Measurements from ENCODE around the gene C14orf119. TPM values are rescaled to one million over a fixed set of nuclear protein-coding genes. Genes with fewer than 3 reads are reported as not detected.

The C14orf119 gene
- total and polyA plus RNA-seq, 9 of the 15 experiments (the other 6 are each of a cell fraction or from before 2014, with no cell fraction given) = 36.7 to 251 (median 51.8) TPM

DNA sequence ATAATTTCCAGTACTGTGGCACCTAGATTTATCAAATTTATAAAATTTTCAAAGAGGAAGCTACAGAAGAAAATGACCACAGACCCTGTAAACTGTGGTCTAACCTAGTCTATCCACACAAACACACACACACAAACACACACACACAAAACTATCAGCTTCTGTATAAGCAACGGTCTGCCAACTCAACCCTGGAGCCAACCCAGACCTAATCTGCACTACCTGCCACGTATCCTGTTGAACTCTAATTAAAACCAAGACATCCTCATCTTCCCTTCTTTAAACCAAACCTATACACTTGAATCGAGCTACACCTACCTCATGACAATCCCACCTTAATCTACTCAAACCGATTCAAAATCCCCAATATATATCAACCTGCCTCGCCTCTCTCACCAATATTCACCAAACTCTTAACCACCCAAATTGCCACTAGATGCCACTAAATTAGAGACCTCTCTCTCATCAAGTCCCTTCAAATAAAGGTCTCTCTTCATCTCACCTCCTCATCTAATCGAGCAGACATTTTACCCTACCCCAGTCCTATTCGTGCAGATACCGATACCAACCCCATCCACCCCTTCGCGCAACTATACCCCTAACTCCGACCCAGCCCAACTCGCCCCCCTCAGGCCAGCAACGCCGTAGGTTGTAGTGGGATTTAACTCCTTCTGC lies 1.2 kb upstream of the C14orf119 start (continued):
- TF ChIP-seq, protein P1, sequence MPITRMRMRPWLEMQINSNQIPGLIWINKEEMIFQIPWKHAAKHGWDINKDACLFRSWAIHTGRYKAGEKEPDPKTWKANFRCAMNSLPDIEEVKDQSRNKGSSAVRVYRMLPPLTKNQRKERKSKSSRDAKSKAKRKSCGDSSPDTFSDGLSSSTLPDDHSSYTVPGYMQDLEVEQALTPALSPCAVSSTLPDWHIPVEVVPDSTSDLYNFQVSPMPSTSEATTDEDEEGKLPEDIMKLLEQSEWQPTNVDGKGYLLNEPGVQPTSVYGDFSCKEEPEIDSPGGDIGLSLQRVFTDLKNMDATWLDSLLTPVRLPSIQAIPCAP (CRISPR knock-in tag; IDR thresholded peaks at IDR 0.05; ENCODE audit: borderline replicate concordance) = no peak
- no peak for TF ChIP-seq ASH1L (IDR thresholded peaks at IDR 0.05; ENCODE audit: borderline replicate concordance, low read depth, partially characterized antibody)
- TF ChIP-seq NCOA1 (IDR thresholded peaks at IDR 0.05; ENCODE audit: low read depth) = peak; percentile 32; the same call in 1 of the 2 replicates
- TF ChIP-seq HLTF (IDR thresholded peaks at IDR 0.05) = peak; percentile 69; the same call in 1 of the 2 replicates
- TF ChIP-seq, protein P2, sequence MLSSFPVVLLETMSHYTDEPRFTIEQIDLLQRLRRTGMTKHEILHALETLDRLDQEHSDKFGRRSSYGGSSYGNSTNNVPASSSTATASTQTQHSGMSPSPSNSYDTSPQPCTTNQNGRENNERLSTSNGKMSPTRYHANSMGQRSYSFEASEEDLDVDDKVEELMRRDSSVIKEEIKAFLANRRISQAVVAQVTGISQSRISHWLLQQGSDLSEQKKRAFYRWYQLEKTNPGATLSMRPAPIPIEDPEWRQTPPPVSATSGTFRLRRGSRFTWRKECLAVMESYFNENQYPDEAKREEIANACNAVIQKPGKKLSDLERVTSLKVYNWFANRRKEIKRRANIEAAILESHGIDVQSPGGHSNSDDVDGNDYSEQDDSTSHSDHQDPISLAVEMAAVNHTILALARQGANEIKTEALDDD (IDR thresholded peaks at IDR 0.05) = no peak
- TF ChIP-seq, protein P3, sequence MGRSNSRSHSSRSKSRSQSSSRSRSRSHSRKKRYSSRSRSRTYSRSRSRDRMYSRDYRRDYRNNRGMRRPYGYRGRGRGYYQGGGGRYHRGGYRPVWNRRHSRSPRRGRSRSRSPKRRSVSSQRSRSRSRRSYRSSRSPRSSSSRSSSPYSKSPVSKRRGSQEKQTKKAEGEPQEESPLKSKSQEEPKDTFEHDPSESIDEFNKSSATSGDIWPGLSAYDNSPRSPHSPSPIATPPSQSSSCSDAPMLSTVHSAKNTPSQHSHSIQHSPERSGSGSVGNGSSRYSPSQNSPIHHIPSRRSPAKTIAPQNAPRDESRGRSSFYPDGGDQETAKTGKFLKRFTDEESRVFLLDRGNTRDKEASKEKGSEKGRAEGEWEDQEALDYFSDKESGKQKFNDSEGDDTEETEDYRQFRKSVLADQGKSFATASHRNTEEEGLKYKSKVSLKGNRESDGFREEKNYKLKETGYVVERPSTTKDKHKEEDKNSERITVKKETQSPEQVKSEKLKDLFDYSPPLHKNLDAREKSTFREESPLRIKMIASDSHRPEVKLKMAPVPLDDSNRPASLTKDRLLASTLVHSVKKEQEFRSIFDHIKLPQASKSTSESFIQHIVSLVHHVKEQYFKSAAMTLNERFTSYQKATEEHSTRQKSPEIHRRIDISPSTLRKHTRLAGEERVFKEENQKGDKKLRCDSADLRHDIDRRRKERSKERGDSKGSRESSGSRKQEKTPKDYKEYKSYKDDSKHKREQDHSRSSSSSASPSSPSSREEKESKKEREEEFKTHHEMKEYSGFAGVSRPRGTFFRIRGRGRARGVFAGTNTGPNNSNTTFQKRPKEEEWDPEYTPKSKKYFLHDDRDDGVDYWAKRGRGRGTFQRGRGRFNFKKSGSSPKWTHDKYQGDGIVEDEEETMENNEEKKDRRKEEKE (IDR thresholded peaks at IDR 0.05; ENCODE audit: borderline replicate concordance in 1 of 2, control insufficient read depth in 1 of 2, low read depth in 2 of 2, low read length in 1 of 2) = peak in 1 of 2 experiments; percentile 64; a peak in 1 of 4 replicates
- TF ChIP-seq, protein P4, sequence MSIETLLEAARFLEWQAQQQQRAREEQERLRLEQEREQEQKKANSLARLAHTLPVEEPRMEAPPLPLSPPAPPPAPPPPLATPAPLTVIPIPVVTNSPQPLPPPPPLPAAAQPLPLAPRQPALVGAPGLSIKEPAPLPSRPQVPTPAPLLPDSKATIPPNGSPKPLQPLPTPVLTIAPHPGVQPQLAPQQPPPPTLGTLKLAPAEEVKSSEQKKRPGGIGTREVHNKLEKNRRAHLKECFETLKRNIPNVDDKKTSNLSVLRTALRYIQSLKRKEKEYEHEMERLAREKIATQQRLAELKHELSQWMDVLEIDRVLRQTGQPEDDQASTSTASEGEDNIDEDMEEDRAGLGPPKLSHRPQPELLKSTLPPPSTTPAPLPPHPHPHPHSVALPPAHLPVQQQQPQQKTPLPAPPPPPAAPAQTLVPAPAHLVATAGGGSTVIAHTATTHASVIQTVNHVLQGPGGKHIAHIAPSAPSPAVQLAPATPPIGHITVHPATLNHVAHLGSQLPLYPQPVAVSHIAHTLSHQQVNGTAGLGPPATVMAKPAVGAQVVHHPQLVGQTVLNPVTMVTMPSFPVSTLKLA (conservative IDR thresholded peaks at IDR 0.05) = peak in 1 of 2 experiments; percentile 72; a peak in 2 of 4 replicates
- TF ChIP-seq HDGF (IDR thresholded peaks at IDR 0.05) = peak; percentile 86
- TF ChIP-seq HDAC1 (IDR thresholded peaks at IDR 0.05) = peak in 1 of 2 experiments; percentile 58; a peak in 1 of 4 replicates
- TF ChIP-seq POLR2A (conservative IDR thresholded peaks at IDR 0.05) = no peak
- peak; percentile 53 to 84; a peak in 2 of 4 replicates for TF ChIP-seq ARNT (IDR thresholded peaks at IDR 0.05)
- no peak; the same call in 1 of the 2 replicates for TF ChIP-seq PHB2 (IDR thresholded peaks at IDR 0.05; ENCODE audit: low read depth)
- no peak for TF ChIP-seq RUNX1 (IDR thresholded peaks at IDR 0.05; ENCODE audit: low read depth)
- TF ChIP-seq, protein P5, sequence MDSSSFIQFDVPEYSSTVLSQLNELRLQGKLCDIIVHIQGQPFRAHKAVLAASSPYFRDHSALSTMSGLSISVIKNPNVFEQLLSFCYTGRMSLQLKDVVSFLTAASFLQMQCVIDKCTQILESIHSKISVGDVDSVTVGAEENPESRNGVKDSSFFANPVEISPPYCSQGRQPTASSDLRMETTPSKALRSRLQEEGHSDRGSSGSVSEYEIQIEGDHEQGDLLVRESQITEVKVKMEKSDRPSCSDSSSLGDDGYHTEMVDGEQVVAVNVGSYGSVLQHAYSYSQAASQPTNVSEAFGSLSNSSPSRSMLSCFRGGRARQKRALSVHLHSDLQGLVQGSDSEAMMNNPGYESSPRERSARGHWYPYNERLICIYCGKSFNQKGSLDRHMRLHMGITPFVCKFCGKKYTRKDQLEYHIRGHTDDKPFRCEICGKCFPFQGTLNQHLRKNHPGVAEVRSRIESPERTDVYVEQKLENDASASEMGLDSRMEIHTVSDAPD (CRISPR knock-in tag; IDR thresholded peaks at IDR 0.05) = no peak
- peak; percentile 85 for TF ChIP-seq ARID2 (IDR thresholded peaks at IDR 0.05)
- TF ChIP-seq, protein P6, sequence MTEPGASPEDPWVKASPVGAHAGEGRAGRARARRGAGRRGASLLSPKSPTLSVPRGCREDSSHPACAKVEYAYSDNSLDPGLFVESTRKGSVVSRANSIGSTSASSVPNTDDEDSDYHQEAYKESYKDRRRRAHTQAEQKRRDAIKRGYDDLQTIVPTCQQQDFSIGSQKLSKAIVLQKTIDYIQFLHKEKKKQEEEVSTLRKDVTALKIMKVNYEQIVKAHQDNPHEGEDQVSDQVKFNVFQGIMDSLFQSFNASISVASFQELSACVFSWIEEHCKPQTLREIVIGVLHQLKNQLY (CRISPR knock-in tag; conservative IDR thresholded peaks at IDR 0.05) = no peak
- TF ChIP-seq EHMT2 (IDR thresholded peaks at IDR 0.05) = peak; percentile 57; the same call in 1 of the 2 replicates
- TF ChIP-seq DPF2 (IDR thresholded peaks at IDR 0.05) = peak; percentile 73
- no peak for TF ChIP-seq CAMTA2 (CRISPR knock-in tag; conservative IDR thresholded peaks at IDR 0.05)
- TF ChIP-seq ZNF124 (CRISPR knock-in tag; IDR thresholded peaks at IDR 0.05) = no peak
- TF ChIP-seq OTX1 (CRISPR knock-in tag; IDR thresholded peaks at IDR 0.05) = 0 out of 2 replicates have a peak, but pooled peaks have one; percentile 47

Data from K562 (cell line).